NCI-H146 (cell line): ENCODE data around the gene ARFRP1.
"Not testable (repeated sequence)": the region's sequence is repeated elsewhere in the genome, so short reads cannot be mapped to it uniquely, and the experiment has no call there.

ENCODE experiments used
- DNase-seq: peaks from one replicate; lab custom pipeline; 2025; lab: John Stamatoyannopoulos, UW

ARFRP1 gene

GRCh38 chr20:63675681-63676368 is 32.0 kb downstream of the ARFRP1 start:
- no peak for DNase-seq

- no peak for DNase-seq
Observed at GRCh38 chr20:63673951-63674350, 33.8 kb downstream of the ARFRP1 start.

- DNase-seq = no peak
Observed at GRCh38 chr20:63672666-63673065, 35.1 kb downstream of the ARFRP1 start.

- not testable (repeated sequence) for DNase-seq
Observed at GRCh38 chr20:63671695-63672094, 36.1 kb downstream of the ARFRP1 start.

GRCh38 chr20:63668351-63668750 is 39.4 kb downstream of the ARFRP1 start:
- no peak for DNase-seq

GRCh38 chr20:63667858-63668257 is 39.9 kb downstream of the ARFRP1 start:
- no peak for DNase-seq

GRCh38 chr20:63665708-63666107 is 42.1 kb downstream of the ARFRP1 start:
- no peak for DNase-seq

- DNase-seq = no peak
Observed at GRCh38 chr20:63664861-63665594, 42.7 kb downstream of the ARFRP1 start.

- no peak for DNase-seq
Observed at GRCh38 chr20:63664143-63664851, 43.5 kb downstream of the ARFRP1 start.

- no peak for DNase-seq
Observed at GRCh38 chr20:63663332-63664066, 44.3 kb downstream of the ARFRP1 start.

GRCh38 chr20:63662813-63663189 is 45.0 kb downstream of the ARFRP1 start:
- no peak for DNase-seq

- no peak for DNase-seq
Observed at GRCh38 chr20:63661959-63662812, 45.6 kb downstream of the ARFRP1 start.

- DNase-seq = no peak
Observed at GRCh38 chr20:63661108-63661507, 46.7 kb downstream of the ARFRP1 start.

GRCh38 chr20:63660622-63661021 is 47.2 kb downstream of the ARFRP1 start:
- DNase-seq = no peak

GRCh38 chr20:63660174-63660573 is 47.6 kb downstream of the ARFRP1 start:
- not testable (repeated sequence) for DNase-seq

GRCh38 chr20:63659370-63659769 is 48.4 kb downstream of the ARFRP1 start:
- no peak for DNase-seq

GRCh38 chr20:63658749-63659187 is 49.0 kb downstream of the ARFRP1 start:
- DNase-seq = no peak

- peak; percentile 89 for DNase-seq
Observed at GRCh38 chr20:63657937-63658748, 49.6 kb downstream of the ARFRP1 start, which contains the start of gene RTEL1. Gene RTEL1, plus strand, starts transcription at chr20:63658312. Its CDS starts 1,091 bp downstream, at chr20:63659403.

GRCh38 chr20:63657260-63657936 is 50.4 kb downstream of the ARFRP1 start:
- DNase-seq = peak; percentile 58

- DNase-seq = no peak
Observed at GRCh38 chr20:63656451-63656850, 51.3 kb downstream of the ARFRP1 start.
